Myocyte (in vitro differentiated cells): ENCODE measurements around the gene NUDT7. TPM values are rescaled to one million over a fixed set of nuclear protein-coding genes. Genes with fewer than 3 reads are reported as not detected.

Source experiments
- DNase-seq: peaks from one replicate; pipeline ENCODE4 v3.0.0-alpha.2; 2012; ENCODE audit warnings: low read depth
- polyA plus RNA-seq: library from polyadenylated mRNA; unstranded; fragments of >200 nt; gene quantifications from one replicate; pipeline ENCODE4 v1.2.1, GENCODE V29; 2012; ENCODE audit warnings: missing spikeins
- total RNA-seq: library from RNA; depleted of rRNA; stranded (reverse); fragments of >200 nt; gene quantifications from 2 replicates; pipeline ENCODE4 v1.2.3, GENCODE V29; 2014

The NUDT7 gene
- total RNA-seq = 0.53 and 0.99 TPM in 2 replicates
- 0.71 TPM for polyA plus RNA-seq

DNA sequence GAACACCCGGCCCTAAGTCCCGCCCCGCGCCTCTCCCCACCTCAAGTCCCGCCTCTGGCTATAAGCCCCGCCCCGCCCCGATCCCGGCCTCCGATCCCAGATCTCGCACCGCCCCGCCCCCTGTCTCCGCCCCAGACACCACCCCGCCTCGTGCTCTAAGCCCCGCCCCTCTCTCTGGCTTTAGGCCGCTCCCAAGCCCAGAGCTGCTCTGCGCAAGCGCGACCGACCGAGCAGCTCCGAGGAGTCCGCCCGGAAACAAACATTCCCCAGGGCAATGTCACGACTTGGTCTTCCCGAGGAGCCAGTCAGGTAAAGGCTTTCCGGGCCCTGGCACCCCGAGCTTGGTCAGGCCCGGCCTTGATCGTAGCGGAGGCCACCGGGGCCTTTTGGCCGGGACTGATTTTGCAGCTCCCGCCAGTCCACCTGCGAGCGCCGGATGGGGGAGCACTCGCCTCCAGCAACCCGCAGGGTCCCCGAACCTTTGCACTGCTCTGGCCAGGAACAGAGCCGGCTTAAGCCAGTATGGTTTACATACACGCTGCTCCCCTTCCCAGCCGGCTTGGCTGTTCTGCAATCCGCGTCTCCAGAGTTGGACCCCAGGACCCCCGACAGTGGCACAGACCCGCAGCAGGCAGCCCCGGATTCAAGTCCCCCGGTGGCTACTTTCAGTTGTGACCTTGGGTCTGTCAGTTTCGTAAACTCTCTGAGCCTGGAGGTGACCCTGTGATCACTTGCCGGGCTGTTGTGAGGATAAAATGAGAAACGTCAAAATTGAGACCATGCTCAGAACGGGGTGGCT is at the start of gene NUDT7:
TSS of gene NUDT7 (plus strand) at position 206 of the 799 bp plus-strand sequence. CDS start at position 275, 69 bp downstream.
- DNase-seq = peak; percentile 88

DNA sequence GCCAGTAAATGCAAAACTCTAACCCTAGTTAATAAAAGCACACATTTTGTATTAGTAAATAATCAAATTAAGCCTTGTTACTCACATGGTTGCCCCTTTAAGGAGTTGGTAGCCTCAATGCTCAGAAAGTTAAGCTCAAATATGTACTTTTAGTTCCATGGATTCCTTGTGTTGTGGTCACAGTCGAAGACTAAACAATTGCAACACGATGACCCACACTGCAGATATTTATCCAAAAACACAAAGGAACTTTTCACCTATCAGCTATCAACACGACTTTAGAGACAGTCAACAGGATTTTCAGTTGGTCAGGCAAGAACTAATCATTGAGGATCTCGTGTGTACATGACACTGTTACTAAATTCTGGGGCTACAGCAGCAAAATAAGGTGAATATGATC is 47.4 kb upstream of the NUDT7 start:
- DNase-seq = no peak

DNA sequence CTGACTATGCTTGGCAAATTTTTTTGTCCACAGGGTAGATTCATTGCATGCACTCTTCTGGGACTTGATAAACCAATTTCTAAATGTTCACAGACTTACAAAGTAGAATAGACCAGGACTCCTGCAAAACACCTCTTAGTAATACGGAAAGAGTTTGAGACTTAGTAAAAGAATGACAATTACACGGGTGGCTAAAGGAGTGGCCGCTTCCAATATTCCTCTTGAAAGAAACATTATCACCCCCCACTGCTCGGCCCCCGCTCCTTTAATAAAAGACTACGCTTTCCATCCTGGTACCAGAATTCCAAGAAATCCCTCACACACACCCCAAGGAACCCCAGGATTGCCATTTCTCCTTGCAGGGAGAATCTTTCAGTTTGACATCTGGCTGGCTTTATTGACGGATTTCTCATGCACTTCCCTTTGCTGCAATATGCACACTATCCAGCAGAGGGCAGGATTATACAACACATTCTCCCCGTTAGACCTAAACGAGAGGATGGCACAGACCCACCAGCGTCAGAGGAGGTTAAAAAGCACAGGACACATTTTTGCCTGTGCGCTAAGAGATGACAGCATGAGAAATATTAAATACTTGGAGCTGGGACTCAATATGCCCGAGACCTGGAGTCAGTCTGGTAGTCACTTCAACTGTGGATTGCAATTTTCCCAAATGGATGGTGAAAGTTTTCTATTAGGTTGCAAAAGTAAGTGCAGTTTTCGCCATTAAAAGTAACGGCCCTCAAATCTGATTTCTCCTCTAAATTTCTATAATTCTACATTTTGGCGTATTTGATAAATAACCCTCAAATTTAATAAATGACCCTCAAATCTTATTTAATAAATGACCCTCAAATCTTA is 46.6 kb upstream of the NUDT7 start:
- DNase-seq = peak; percentile 80

DNA sequence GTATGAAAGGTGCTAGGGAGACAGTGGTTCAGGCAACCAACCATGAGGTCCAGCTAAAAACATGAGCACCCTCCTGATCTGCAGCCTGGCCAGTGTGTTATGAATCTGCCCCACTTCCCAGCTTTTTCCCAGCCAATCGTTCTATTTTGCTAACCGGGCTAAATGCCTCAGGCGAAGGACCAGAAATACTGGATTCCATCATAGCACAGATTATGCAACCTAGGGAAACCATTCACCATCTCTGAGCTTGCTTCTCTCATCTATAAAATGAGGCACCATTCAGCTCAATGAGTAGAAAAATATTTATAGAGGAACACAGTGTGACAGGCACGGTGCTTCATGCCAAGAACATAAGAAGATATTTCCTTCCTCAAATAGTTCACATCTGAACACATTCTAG is 45.2 kb upstream of the NUDT7 start:
- no peak for DNase-seq

DNA sequence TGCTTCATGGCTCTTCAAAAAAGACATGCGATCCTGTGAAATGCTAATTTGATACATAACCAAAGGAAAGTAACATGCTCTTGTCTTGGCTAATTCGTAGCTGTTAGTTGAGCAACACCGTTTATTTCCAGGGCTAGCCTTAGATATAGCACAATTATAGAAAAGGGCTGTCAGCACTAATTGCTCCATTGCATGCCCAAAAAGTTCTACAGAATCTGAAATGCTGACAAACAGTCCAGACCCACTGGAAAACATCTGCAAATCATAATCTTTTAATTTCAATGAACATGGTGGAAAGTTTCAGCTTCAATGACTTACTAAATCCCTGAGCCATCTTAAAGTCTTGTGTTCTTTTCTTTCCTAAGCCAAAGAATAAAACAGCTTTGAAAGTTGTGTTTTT is 42.9 kb upstream of the NUDT7 start:
- no peak for DNase-seq

DNA sequence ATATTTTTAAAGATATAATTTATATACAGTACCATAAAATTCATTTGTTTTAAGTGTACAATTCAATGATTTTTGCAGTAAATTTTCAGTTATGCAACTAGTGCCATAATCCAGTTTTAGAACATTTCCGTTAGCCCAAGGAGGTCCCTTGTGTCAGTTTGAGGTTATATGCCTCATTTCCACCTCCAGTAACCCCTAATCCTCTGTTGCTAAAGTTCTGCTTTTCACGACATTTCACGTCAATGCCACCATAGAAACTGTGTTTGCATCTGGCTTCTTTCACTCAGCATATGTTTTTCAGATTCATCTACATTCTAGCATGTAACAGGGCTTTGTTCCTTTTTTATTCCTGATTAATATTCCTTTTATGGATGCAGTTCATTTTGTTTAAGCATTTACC is 42.4 kb upstream of the NUDT7 start:
- no peak for DNase-seq

DNA sequence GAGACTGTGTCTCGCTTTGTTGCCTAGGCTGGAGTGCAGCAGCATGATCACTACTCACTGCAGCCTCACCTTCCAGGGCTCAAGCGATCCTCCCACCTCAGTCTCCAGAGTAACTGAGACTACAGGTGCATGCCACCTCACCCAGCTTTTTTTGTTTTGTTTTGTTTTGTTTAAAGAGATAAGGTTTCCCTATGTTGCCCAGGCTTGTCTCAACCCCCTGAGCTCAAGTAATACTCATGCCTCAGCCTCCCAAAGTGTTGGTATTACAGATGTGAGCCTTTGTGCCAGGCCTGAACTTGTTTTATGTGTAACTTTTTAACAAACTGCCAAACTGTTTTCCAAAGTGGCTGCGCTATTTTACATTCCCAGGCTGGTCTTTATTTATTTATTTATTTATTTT is 41.8 kb upstream of the NUDT7 start:
- DNase-seq = no peak

DNA sequence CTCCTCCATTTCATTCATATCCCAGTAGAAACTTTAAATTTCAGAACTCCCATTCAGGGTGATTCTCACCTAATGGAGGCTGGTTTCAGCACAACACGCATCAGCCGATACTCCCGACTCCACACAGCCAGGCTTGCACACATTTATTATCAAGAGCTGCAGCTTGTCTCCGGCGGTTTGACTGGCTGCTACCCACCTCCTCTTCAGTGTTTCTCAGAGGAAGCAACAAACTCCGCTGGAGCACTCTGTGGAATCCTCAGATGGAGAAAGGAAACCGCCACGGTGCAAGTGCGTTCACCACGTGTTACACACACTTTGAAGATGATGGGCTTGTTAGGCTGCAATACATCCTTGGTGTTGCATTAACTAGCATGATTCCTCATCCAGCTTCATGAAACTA is 39.7 kb upstream of the NUDT7 start:
- DNase-seq = no peak

DNA sequence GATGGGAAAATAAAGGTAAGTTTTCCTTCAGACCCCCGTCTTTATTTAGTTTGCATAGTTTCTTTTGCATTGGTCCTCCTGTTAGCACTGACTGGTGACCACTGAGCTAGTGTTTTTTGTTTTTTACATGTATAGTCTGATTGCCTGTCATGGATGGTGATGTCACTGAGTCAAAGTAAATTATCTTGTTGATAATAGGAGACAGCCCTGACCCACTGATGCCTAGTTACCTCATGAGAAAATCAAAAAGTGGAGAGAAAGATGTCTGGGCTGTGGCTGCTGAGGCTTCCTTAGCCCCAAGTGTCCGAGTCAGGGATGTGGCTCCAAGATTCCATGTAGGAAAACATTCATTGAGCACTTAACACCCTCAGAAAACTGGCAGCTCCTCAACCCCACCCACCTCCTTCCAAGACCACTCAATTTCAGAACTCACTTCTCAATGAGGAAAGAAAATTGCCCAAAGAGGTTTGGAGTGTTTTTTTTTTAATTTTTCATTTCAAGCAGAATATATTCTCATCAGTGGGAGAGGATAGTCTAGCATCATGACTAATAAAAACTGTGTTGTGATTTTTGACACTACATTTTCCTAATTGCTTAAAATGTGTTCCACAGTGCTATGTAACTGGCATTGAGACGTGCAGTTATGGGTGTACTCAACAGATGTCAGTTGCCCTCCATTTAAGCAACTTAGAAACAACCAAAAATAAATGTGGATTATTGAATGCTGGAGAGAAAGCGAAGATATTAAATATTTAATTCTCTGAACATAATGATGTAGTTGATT is 38.7 kb upstream of the NUDT7 start:
- no peak for DNase-seq

DNA sequence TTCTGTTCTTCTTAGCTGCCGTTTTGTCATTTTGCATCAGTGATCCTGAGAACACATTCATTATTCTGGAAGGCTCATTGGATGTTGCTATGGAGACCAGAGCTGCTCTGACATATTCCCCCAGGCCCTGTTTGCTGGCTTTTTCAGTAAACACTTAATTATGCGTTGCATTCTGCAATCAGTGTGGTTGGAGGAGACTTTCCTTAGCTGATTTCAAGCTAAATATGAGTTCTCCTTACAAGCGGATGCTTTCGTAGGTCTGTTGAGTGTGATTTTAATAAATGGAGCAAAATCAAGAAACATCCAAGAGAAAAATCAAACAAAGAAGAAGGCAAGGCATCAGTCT is 38.2 kb upstream of the NUDT7 start:
- no peak for DNase-seq

DNA sequence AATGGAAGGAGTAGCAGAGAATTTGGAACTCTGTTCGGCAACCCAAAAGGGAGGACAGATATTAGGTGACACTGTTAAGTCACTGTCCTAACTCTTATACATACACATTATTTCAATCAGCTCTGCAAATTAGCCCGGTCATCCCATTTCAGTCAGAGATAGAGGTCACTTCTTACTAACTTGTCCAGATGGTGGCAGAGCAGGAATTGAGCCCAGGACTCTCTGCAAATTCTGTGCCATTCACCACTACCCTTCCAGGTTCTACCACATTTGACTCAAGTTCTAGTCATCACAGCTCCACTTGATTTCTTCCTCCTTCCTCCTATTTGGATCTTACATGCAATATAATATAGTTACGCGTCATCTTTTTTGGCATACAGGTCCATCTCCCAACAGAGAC is 35.9 kb upstream of the NUDT7 start:
- no peak for DNase-seq

DNA sequence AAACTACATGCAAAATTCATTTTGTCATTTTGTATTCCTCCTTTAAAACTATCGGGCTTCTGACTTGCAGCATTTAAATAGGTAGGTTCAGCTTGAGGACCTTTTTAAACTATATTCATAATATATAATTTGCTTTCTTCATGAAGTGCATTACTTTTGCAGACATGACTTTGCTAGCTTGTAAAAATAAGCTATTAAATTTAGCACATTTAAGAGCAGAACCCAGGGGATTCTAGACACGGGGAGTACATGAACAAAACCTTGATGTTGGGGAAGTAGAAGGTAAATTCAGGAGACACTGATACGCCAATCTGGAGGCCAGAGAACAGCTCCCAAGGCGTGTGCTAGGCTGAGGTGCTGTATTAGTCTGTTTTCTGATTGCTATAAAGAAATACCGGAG is 32.3 kb upstream of the NUDT7 start:
- DNase-seq = no peak

DNA sequence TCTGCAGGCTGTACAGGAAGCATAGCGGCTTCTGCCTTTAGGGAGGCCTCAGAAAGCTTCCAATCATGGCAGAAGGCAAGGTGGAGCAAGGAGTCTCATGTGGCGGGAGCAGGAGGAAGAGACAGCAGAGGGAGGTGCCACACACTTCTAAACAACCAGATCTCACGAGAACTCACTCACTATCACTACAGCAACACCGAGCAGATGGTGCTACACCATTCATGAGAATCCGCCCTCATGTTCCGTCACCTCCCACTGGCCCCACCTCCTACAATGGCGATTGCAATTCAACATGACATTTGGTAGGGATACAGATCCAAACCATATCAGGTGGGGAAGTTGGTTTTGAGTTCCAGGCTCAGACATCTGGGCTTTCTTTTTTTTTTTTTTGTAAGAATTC is 31.9 kb upstream of the NUDT7 start:
- no peak for DNase-seq

DNA sequence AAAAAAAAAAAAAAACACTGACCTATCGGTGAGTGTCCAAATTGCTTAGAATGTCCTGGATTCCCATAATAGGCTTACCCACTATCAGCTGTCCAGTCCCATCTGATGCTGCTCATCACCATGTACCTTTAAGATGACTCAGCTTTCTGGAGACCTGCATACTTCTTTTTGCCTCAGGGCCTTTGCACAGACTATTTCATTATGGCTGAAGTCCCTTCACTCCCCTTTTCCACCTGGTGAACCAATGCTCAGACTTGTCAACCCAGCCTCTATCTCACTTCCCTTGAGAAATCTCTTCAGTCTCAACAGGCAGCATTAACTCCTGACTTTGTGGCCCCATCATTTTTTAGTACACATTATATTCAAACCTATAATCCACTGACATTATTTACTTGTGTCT is 29.7 kb upstream of the NUDT7 start:
- no peak for DNase-seq

DNA sequence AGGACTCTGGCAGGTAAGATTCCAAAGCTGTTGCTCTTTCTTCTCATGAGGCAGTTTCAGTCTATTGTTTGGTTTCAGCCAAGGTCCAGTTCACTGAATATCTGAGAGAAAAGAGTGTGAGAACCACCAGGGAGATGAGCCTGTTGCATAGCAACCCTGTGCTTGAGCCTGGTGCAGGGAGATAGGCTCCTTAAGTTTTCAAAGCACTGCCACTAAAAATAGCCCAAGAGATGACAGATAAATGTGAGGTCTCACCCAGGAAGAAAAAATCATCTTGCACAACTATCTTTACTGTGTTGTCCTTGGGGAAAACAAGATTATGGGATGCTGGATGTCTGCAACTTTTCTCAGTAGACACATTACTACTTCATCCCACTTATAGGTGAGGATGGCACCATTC is 26.2 kb upstream of the NUDT7 start:
- DNase-seq = no peak

DNA sequence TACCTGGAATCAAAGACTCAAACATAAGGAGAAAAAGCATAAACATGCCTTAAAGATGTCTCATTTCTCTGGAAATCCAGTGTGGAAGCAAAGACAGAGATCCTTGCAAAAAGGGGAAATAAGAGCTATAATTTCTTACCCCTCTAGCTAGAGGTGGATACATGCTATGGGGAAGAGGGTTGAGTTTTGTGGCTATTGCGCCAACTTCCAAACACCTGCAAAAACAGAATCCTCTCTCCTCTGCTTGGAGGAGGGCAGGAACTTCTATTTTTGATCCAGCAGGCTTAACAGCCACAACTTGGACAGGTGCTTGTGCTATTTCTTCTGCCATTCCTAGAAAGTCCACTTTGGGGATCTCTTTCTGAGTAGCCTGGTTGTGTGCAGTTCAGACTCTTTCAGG is 21.5 kb upstream of the NUDT7 start:
- peak; percentile 9 for DNase-seq

DNA sequence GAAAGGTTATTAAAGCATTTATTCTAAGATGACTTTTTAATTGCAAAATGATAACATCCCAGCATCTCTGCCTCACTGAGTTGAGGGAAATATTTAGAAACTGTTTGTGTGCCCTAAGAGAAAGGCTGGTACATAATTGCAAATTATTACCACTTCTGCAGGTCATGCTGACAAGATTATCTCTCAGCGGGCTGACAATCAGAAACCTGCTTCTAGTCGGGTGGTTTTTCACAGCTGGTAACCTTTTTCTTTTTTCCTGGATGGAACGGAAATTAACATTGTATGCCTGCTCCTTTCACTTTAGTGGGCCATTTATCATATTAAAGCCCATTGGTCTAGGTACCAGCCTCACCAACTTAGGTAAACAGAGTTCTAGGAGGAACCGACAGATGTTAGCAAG is 17.0 kb upstream of the NUDT7 start:
- DNase-seq = no peak

DNA sequence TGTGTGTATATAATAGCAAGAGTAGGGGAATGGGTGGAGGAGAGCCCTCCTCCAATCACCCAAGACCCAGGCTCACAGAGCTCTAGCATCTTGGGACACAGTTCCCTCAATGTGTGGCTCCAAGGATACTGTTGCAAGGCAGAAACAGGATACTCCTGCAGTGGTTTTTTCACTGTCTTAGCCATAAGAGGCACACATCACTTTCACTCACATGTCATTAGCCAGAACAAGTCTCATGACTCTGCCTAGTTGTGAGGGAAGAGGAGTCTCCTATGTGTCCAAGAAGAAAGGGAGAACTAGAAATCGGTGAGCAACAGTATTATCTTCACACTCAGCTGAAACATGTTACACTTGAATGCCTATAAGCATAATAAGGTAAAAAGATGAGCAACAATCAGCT is 11.1 kb upstream of the NUDT7 start:
- peak; percentile 0 for DNase-seq

DNA sequence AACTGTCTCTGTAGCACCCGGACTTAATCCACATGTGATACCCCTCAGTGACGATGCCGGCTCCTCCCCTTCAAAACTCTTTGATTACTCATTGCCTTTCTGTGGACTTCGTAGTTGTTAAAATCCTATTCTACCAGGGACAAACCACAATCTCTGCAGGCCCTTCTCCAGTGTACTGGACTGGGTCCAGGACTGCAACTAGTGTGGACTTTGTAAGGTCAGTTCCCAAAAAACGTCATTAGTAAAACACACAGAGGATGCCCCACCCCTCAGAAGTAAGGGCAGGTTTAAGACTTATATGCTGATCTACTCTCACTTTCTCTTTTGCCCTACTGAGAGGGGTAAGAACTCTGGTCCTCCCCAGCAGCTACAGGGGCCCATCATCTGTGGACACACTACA is 10.5 kb upstream of the NUDT7 start:
- DNase-seq = no peak

DNA sequence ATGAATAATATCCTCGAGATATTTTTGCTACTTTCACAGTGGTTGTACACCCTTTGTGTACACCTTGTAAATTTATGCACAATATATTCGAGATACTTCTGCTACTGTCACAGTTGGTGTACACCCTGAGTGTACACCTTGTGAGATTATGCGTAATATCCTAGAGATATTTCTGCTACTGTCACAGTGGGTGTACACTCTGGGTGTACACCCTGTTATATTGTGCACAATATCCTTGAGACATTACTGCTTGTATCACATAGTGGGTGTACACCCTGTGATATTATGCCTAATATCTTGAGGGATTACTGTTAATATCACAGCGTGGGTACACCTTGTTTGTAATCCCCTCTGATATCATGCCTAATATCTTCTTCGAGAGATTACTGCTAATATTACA is 7.2 kb upstream of the NUDT7 start:
- DNase-seq = no peak

DNA sequence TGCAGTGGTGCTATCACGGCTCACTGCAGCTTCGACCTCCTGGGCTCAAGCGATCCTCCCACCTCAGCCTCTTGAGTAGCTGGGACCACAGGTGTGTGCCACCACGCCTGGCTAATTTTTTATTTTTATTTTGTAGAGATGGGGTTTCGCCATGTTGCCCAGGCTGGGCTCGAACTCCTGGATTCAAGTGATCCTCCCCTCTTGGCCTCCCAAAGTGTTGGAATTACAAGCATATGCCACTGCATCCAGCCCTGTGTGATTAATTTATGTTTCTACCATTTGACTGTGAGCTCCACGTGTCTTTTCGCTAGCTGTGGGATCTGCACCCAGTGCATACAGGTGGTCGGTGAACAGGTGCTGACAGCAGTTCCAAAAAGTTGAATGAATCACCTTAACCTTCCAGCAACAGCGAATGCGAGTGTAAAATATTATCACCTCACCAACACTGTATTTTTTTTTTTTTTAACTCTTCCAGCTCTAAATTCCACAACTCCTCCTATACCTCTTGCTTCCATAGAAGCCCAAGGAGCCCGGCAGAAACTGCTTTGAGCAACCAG is 484 bp upstream of the NUDT7 start:
- DNase-seq = no peak

DNA sequence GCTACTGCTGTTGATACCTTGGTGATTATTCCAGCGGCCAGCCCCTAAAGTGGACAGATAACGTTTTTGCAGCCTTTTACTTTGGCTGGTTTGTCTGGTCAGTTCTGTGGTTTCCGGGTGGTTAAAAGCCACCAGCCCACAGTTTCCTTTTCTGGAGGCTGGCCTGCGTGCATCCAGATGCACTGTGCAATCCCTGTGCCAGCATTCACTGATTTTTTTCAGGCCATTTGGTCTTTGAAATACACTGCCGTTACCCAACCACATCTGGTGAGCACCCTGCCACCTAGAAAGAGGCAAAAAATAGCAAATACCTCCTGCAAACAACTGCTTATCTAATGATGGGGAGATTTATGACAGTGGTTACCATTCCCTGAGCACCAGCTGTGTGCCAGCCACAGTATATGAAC is 797 bp downstream of the NUDT7 start:
- peak; percentile 31 for DNase-seq
